Esophagus muscularis mucosa (tissue), 4 donors: ENCODE data around the gene PRKAR1B. TPM values are rescaled to one million over a fixed set of nuclear protein-coding genes. Genes with fewer than 3 reads are reported as not detected.

ENCODE experiments used
- DNase-seq: peaks from one replicate; pipeline ENCODE4 v3.0.0-alpha.2; 2017; ENCODE audit errors: extremely low spot score
- H3K27ac ChIP-seq, 4 donors: fragments of 200-600 bp; sonication (generic); replicated peaks in 1 of 4; 1 replicate in 3 of 4; 2 replicates in 1 of 4; pipeline ENCODE4 v1.5.1; 2016 to 2019; ENCODE audit warnings: mild to moderate bottlenecking in 1 of 4
- H3K27me3 ChIP-seq, 4 donors: fragments of 200-600 bp; sonication (generic); one replicate each; pipeline versions ENCODE4 v1.5.1 to v1.6.0; 2016 to 2019
- H3K36me3 ChIP-seq, 4 donors: fragments of 200-600 bp; sonication (generic); one replicate each; pipeline ENCODE4 v1.5.1; 2016 to 2019
- H3K4me1 ChIP-seq, 4 donors: fragments of 200-600 bp; sonication (generic); one replicate each; pipeline ENCODE4 v1.5.1; 2016 to 2019
- H3K4me3 ChIP-seq, 4 donors: fragments of 200-600 bp; sonication (generic); 1 replicate in 2 of 4; 2 replicates in 2 of 4; pipeline ENCODE4 v1.5.1; 2016 to 2019; ENCODE audit warnings: mild to moderate bottlenecking in 4 of 4, moderate library complexity in 1 of 4
- H3K9me3 ChIP-seq, 4 donors: fragments of 200-600 bp; sonication (generic); 1 replicate in 3 of 4; 2 replicates in 1 of 4; pipeline ENCODE4 v1.5.1; 2016 to 2019
- EP300 ChIP-seq: sonication (generic); formaldehyde crosslinking; IDR thresholded peaks from one replicate; pipeline ENCODE4 v1.6.1; 2017; ENCODE audit warnings: antibody characterized with exemption
- POLR2A ChIP-seq: fragments of 450-650 bp; IDR thresholded peaks from one replicate; pipeline ENCODE4 v1.6.1; 2017; ENCODE audit warnings: antibody characterized with exemption, moderate library complexity, mild to moderate bottlenecking, low read depth
- POLR2AphosphoS5 ChIP-seq, 2 donors: sonication (generic); formaldehyde crosslinking; IDR thresholded peaks; one replicate each; pipeline ENCODE4 v1.6.1; 2017; ENCODE audit warnings: antibody characterized with exemption in 2 of 2
- WGBS: methylation state at CpG from one replicate; pipeline ENCODE4 v1.1.5; 2018; 5-methylcytosine and 5-hydroxymethylcytosine counted together
- intact Hi-C: fragments of 100-400 bp; cut with DNase I; formaldehyde crosslinking; loops from one replicate; pipeline ENCODE4 v1.15.1; 2023
- total RNA-seq, 4 donors: library from RNA; depleted of rRNA; stranded (reverse); fragments of >200 nt; gene quantifications; one replicate each; pipeline versions ENCODE4 v1.1.0 to v1.2.1, GENCODE V29; 2016
- TF ChIP-seq, protein P1 (sequence below), 3 experiments: fragments of 200-600 bp in 2 of 3; fragments of 450-650 bp in 1 of 3; sonication (generic) in 2 of 3; IDR thresholded peaks; one replicate each; pipeline ENCODE4 v1.5.1; 2017 to 2019; ENCODE audit warnings: antibody characterized with exemption in 3 of 3, mild to moderate bottlenecking in 2 of 3, moderate library complexity in 1 of 3

The PRKAR1B gene
- total RNA-seq, 4 donors from 2014 or later, result 15.4 to 46.9 (median 31.4) TPM

DNA sequence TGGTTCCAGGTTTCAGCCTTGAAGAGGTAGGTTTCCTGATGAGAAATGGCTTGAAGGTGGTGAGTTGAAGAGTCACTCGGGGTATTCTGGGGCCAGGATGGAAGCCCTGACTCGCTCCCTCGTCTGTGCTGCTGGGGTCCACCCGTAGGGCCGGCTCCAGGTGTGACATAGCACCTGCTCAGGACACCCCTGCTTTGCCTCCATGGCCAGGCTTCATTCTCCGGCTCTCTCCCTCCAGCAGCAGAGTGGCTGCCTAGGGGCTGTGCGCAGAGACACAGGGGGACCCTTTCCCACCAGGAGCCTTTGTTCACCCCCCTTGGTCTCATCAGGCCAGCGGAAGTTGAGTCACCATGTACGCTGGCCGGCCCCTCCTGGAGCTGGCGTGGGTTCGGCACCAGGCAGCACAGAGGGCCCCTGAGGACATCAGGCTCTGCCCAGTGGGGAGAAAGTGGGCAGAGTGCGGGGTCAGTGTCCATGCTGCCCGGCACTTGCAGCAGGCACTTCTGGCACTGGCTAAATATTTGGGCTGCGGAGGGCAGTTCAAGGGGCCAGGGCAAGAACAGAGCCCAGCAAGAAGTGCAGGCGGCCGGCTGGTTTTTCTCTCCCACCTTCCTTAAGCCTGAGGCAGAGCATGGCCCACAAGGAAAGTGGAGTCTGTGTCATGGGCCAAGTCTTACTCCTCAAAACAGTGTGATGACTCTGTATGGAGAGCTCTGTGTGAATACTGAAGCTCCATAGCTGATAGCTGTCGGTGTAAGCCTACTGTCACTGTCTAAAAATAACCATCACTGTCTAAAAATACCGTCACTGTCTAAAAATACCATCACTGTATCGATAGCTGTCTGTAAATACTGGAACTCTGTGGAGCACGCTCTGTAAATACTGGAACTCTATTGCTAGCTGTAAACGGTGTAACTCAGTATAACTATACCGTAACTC lies 3.7 kb upstream of the PRKAR1B start:
- peaks cover 0 to 9% (median 0%) of the 10 kb centered on the region in 4 donors for H3K9me3 ChIP-seq
- peaks cover 6 to 37% (median 21%) of the 10 kb centered on the region in 4 donors for H3K36me3 ChIP-seq
- DNase-seq, result no peak
- peak overlapping the region in 2 of 4 donors; percentile 40 to 52 for H3K27ac ChIP-seq
- intact Hi-C loops, result no loop called here
- WGBS, result 79% methylated on average over 18 of the region's 23 CpGs
- no peaks in the 10 kb centered on the region for H3K27me3 ChIP-seq
- peaks cover 29 to 44% (median 42%) of the 10 kb centered on the region in 4 donors for H3K4me1 ChIP-seq
- TF ChIP-seq, protein P1, sequence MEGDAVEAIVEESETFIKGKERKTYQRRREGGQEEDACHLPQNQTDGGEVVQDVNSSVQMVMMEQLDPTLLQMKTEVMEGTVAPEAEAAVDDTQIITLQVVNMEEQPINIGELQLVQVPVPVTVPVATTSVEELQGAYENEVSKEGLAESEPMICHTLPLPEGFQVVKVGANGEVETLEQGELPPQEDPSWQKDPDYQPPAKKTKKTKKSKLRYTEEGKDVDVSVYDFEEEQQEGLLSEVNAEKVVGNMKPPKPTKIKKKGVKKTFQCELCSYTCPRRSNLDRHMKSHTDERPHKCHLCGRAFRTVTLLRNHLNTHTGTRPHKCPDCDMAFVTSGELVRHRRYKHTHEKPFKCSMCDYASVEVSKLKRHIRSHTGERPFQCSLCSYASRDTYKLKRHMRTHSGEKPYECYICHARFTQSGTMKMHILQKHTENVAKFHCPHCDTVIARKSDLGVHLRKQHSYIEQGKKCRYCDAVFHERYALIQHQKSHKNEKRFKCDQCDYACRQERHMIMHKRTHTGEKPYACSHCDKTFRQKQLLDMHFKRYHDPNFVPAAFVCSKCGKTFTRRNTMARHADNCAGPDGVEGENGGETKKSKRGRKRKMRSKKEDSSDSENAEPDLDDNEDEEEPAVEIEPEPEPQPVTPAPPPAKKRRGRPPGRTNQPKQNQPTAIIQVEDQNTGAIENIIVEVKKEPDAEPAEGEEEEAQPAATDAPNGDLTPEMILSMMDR (IDR thresholded peaks at IDR 0.05), result no peak
- TF ChIP-seq EP300, result no peak
- no peak for TF ChIP-seq POLR2AphosphoS5 (IDR thresholded peaks at IDR 0.05)
- no peak for TF ChIP-seq POLR2A
- H3K4me3 ChIP-seq, result no peak overlapping the region

DNA sequence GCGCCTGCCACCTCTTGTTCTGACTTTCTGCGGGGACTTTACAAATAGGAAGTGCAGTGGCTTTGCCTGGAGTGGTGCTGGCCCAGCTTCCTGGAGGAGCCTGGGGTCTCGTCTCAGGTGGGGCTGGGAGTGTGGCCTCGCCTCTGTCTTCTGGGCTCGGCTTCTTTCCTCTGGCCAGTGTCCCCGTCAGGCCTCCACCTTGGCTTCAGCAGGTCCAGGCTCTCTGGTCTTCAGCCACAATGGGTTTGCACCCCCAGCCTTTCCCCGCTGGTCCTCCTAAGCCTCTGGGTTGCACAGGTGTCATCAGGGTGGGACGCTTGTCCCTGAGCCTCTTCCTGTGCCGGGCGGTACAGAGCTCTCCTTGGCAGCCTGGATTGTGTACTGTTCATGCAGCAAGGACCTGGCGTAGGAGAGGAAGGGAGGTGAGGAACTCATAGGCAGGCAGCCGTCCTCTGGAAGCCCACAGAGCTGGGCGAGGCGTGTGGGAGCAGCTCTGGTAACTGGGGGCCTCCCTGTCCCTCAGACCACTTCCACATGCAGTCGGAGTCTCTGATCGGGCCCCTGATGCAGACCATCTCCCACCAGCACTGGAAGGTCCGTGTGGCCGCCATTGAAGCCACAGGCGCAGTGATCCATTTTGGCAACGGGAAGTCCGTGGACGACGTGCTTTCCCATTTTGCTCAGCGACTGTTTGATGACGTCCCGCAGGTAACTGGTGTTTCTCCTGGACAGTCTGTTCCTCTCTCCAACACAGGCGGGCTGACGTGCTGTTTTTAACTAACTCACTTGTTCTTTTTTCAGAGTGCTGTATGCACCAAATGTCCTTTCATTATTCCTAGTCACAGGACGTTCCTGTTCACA lies 2.3 kb upstream of the PRKAR1B start:
- no peak for DNase-seq
- intact Hi-C loops, result no loop called here
- Histone ChIP-seq H3K4me1 (peaks cover 31 to 49% (median 45%) of the 10 kb centered on the region in 4 donors), H3K9me3 (peaks cover 0 to 6% (median 0%) of the 10 kb centered on the region in 4 donors), H3K36me3 (peaks cover 6 to 37% (median 18%) of the 10 kb centered on the region in 4 donors), H3K4me3 (no peak overlapping the region), H3K27me3 (no peaks in the 10 kb centered on the region), H3K27ac (peak overlapping the region in 1 of 4 donors; percentile 27)
- no peak for TF ChIP-seq POLR2A
- TF ChIP-seq, protein P1 (IDR thresholded peaks at IDR 0.05), result no peak
- no peak for TF ChIP-seq EP300
- TF ChIP-seq POLR2AphosphoS5 (IDR thresholded peaks at IDR 0.05), result no peak
- WGBS, result 92% methylated on average over 26 of the region's 29 CpGs

DNA sequence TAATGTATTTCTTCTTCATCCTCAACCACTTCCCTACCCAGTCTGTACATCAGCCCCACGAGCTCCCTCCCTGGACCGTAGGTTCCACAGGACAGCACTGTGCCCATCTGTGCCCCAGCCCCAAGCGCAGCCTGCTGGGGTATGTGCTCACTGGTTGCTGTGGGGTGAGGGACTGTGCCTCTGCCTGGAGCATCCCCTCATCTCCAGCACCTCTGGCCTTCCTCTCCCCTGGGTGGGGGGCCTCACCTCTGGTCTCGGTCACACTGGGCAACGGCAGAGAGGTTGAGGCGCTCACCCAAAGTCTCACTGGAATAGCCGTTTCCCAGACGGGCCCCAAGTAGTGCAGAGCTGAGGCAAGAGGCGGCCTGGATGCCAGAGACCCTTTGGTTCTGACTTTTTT lies 1.5 kb upstream of the PRKAR1B start:
- intact Hi-C loops, result no loop called here
- WGBS, result 92% methylated on average over 9 of the region's 9 CpGs
- no peaks in the 10 kb centered on the region for H3K27me3 ChIP-seq
- H3K4me1 ChIP-seq, result peaks cover 31 to 49% (median 45%) of the 10 kb centered on the region in 4 donors
- H3K36me3 ChIP-seq, result peaks cover 6 to 37% (median 18%) of the 10 kb centered on the region in 4 donors
- TF ChIP-seq POLR2AphosphoS5 (IDR thresholded peaks at IDR 0.05) (no peak), EP300 (no peak), POLR2A (no peak)
- TF ChIP-seq, protein P1 (IDR thresholded peaks at IDR 0.05), result no peak
- no peak overlapping the region for H3K27ac ChIP-seq
- H3K9me3 ChIP-seq, result no peaks in the 10 kb centered on the region
- no peak for DNase-seq
- H3K4me3 ChIP-seq, result peak overlapping the region in 1 of 4 donors; percentile 99

DNA sequence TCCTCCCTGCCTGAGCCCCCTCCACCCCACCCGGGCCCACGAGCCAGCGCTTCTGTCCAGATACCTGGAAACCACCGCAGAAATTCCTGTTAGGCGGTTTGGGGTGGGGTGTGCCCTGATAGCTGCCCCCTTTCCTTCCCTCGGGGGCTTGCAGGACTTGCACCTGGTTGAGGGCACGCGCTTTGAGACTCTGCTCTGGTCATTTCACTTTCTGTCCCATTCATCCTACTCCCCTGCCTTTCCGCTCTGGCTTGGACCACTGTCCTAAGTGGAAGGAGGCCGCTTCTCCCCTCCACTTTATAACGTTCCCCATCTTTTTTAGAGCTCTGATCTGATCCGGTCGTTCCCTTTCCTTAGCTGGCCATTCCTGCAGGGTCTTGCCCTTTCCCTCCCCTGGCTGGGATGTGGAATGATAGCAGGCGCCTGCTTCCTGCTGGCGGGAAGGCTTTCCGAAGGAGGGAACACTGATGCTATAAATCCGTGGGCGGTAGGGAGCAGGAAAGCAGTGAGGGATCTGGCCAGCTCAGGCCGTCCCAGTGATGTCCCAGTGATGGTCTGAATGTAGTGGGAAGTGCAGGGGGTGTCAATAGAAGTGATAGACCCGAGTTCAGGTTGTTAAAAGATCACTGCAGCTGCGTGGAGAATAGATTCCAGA lies 852 bp upstream of the PRKAR1B start:
- 26% methylated on average over 21 of the region's 21 CpGs for WGBS
- no peak for DNase-seq
- peaks cover 31 to 49% (median 45%) of the 10 kb centered on the region in 4 donors for H3K4me1 ChIP-seq
- intact Hi-C loops, result no loop called here
- TF ChIP-seq EP300 (no peak), POLR2A (no peak), POLR2AphosphoS5 (IDR thresholded peaks at IDR 0.05) (no peak)
- TF ChIP-seq, protein P1 (IDR thresholded peaks at IDR 0.05), result no peak
- peak overlapping the region; percentile 87 to 99 (median 96) for H3K4me3 ChIP-seq
- H3K9me3 ChIP-seq, result no peaks in the 10 kb centered on the region
- peaks cover 6 to 37% (median 18%) of the 10 kb centered on the region in 4 donors for H3K36me3 ChIP-seq
- H3K27ac ChIP-seq, result peak overlapping the region in 3 of 4 donors; percentile 27 to 85 (median 68)
- no peaks in the 10 kb centered on the region for H3K27me3 ChIP-seq
